PFSK-1 (cell line): ENCODE measurements around the gene INPP5D.

Experiments
- POLR2AphosphoS5 ChIP-seq: IDR thresholded peaks from 2 replicates; pipeline ENCODE4 v1.6.1; 2012; ENCODE audit warnings: low read depth, mild to moderate bottlenecking, control low read depth, low read length, moderate library complexity
- SIN3A ChIP-seq: IDR thresholded peaks from 2 replicates; pipeline ENCODE4 v1.6.1; 2012; ENCODE audit warnings: mild to moderate bottlenecking, low read length, moderate library complexity, borderline replicate concordance; ENCODE audit not compliant: insufficient read depth

DNA sequence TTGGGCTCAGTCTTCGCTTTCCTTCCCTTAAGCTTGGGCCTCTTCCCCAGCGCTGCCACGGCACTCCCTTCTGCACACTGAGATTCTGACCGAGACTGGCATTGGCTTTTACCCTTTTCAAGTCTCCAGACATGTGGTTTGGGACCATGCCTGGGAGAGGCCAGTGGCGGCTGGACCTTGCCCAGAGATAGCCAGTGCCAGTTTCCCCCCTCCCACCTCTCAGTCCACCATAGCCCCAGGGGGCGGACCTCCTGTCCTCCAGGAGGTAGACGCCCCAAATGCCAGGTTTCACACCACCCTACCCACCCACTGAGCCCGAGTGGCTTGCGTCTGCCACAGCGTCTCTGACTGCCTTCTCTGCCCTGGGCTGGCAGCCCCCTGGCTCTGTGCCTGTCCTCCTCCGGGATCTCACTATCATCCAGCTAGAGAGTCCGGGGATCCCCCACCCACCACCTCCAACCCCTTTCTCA lies 47.7 kb downstream of the INPP5D start:
- TF ChIP-seq POLR2AphosphoS5 (no peak), SIN3A (no peak)
